HepG2 (cell line): ENCODE measurements around the gene ACBD6. TPM values are rescaled to one million over a fixed set of nuclear protein-coding genes. Genes with fewer than 3 reads are reported as not detected.

Source experiments
- ARID5B ChIP-seq: IDR thresholded peaks from 2 replicates; pipeline ENCODE4 v1.4.0; 2020; ENCODE audit warnings: mild to moderate bottlenecking, missing genetic modification reagents
- FOXP4 ChIP-seq: sonication (generic); formaldehyde crosslinking; IDR thresholded peaks from 2 replicates; pipeline ENCODE4 v1.4.0; 2020; ENCODE audit warnings: missing genetic modification reagents
- GATAD2A ChIP-seq: IDR thresholded peaks from 2 replicates; pipeline ENCODE4 v1.6.1; 2016
- HNRNPH1 ChIP-seq: fragments of 200-400 bp; formaldehyde crosslinking; optimal IDR thresholded peaks from 2 replicates; pipeline ENCODE3; 2017; ENCODE audit warnings: mild to moderate bottlenecking, low read depth, low read length
- IRX3 ChIP-seq: sonication (generic); formaldehyde crosslinking; IDR thresholded peaks from 2 replicates; pipeline ENCODE4 v1.8.1; 2023; ENCODE audit warnings: mild to moderate bottlenecking, low read depth, missing genetic modification reagents, borderline replicate concordance
- MZF1 ChIP-seq: sonication (generic); formaldehyde crosslinking; IDR thresholded peaks from 2 replicates; pipeline ENCODE4 v1.8.1; 2023; ENCODE audit warnings: mild to moderate bottlenecking, missing genetic modification reagents, borderline replicate concordance
- NCOA2 ChIP-seq: sonication (generic); formaldehyde crosslinking; IDR thresholded peaks from 2 replicates; pipeline ENCODE4 v1.8.0; 2022; ENCODE audit warnings: inconsistent platforms
- NFE2L2 ChIP-seq: fragments of 150-350 bp; IDR thresholded peaks from 2 replicates; pipeline ENCODE4 v1.6.1; 2014; ENCODE audit warnings: low read length
- PBX2 ChIP-seq: IDR thresholded peaks from 2 replicates; pipeline ENCODE4 v1.6.1; 2016; ENCODE audit warnings: control low read depth
- SMARCE1 ChIP-seq: fragments of 450-650 bp; IDR thresholded peaks from 2 replicates; pipeline ENCODE4 v1.6.1; 2017; ENCODE audit warnings: borderline replicate concordance
- SOX13 ChIP-seq, 3 experiments: fragments of 450-650 bp in 1 of 3; sonication (generic) in 1 of 3; formaldehyde crosslinking in 1 of 3; IDR thresholded peaks in 2 of 3; conservative IDR thresholded peaks in 1 of 3; 2 replicates each; pipeline versions ENCODE4 v1.5.0 to v1.6.1; 2016 to 2020; ENCODE audit warnings: antibody characterized with exemption in 1 of 3, mild to moderate bottlenecking in 1 of 3, missing compliant biosample characterization in 1 of 3, missing genetic modification reagents in 1 of 3, moderate library complexity in 1 of 3
- SP1 ChIP-seq, 2 experiments: fragments of 450-650 bp in 1 of 2; sonication (generic) in 1 of 2; formaldehyde crosslinking in 1 of 2; IDR thresholded peaks; 2 replicates each; pipeline versions ENCODE4 v1.4.0 to v1.6.1; 2016 to 2020; ENCODE audit warnings: missing genetic modification reagents in 1 of 2
- TBX2 ChIP-seq: sonication (generic); formaldehyde crosslinking; IDR thresholded peaks from 2 replicates; pipeline ENCODE4 v1.5.0; 2020; ENCODE audit warnings: missing genetic modification reagents, mild to moderate bottlenecking, borderline replicate concordance
- TCF7L2 ChIP-seq: IDR thresholded peaks from 2 replicates; pipeline ENCODE4 v1.6.1; 2011; ENCODE audit warnings: mild to moderate bottlenecking, low read depth, low read length, moderate library complexity
- THAP11 ChIP-seq: IDR thresholded peaks from 2 replicates; pipeline ENCODE4 v1.6.1; 2016; ENCODE audit warnings: missing biosample characterization, missing genetic modification reagents
- ZMYM2 ChIP-seq: sonication (generic); formaldehyde crosslinking; IDR thresholded peaks from 2 replicates; pipeline ENCODE4 v1.8.0; 2022; ENCODE audit warnings: mild to moderate bottlenecking, missing genetic modification reagents
- ZNF263 ChIP-seq: sonication (generic); formaldehyde crosslinking; IDR thresholded peaks from 2 replicates; pipeline ENCODE4 v1.4.0; 2020; ENCODE audit warnings: missing genetic modification reagents
- ZNF44 ChIP-seq: sonication (generic); formaldehyde crosslinking; IDR thresholded peaks from 2 replicates; pipeline ENCODE4 v1.5.1; 2020; ENCODE audit warnings: mild to moderate bottlenecking, missing genetic modification reagents
- ZNF557 ChIP-seq: sonication (generic); formaldehyde crosslinking; IDR thresholded peaks from 2 replicates; pipeline ENCODE4 v1.4.0; 2020; ENCODE audit warnings: missing genetic modification reagents
- ZNF576 ChIP-seq: sonication (generic); formaldehyde crosslinking; IDR thresholded peaks from 2 replicates; pipeline ENCODE4 v1.4.0; 2020; ENCODE audit warnings: mild to moderate bottlenecking, missing genetic modification reagents
- ZNF670 ChIP-seq: sonication (generic); formaldehyde crosslinking; IDR thresholded peaks from 2 replicates; pipeline ENCODE4 v1.8.0; 2022; ENCODE audit warnings: mild to moderate bottlenecking, missing genetic modification reagents, borderline replicate concordance
- ZNF691 ChIP-seq: sonication (generic); formaldehyde crosslinking; IDR thresholded peaks from 2 replicates; pipeline ENCODE4 v1.4.0; 2020; ENCODE audit warnings: missing genetic modification reagents, low read depth, mild to moderate bottlenecking, borderline replicate concordance
- polyA plus RNA-seq, 8 experiments: library from polyadenylated mRNA; depleted of rRNA in 3 of 8; stranded (reverse) in 7 of 8; unstranded in 1 of 8; fragments of >200 nt; fragmentation: Illumina TruSeq in 4 of 8; extraction: Trizol in 4 of 8; gene quantifications; 2 replicates each; pipeline versions ENCODE4 v1.2.1 to v1.2.3, GENCODE V29; 2011 to 2016; ENCODE audit warnings: low read depth in 4 of 8, missing spikeins in 1 of 8, mixed read lengths in 1 of 8; ENCODE audit not compliant: insufficient read depth in 1 of 8
- total RNA-seq, 5 experiments: library from RNA; depleted of rRNA; stranded (reverse); fragments of >200 nt; fragmentation: Illumina TruSeq; extraction: Trizol; gene quantifications; 2 replicates each; pipeline ENCODE4 v1.2.3, GENCODE V29; 2016; ENCODE audit warnings: low read depth in 1 of 5

Gene ACBD6
- total and polyA plus RNA-seq, 2 of the 13 experiments (the other 11 are each of a cell fraction or from before 2014, with no cell fraction given): 33.5 to 47.2 TPM

GRCh38 chr1:180291004-180291403 is 211.4 kb downstream of the ACBD6 start (continued):
- no peak for TF ChIP-seq ZNF691 (CRISPR knock-in tag)
- TF ChIP-seq HNRNPH1: no peak
- no peak for TF ChIP-seq ZNF576 (CRISPR knock-in tag)
- no peak for TF ChIP-seq SP1 (IDR thresholded peaks at IDR 0.05)
- TF ChIP-seq SP1 (CRISPR knock-in tag; IDR thresholded peaks at IDR 0.05): no peak
- TF ChIP-seq ZNF557: no peak
- no peak for TF ChIP-seq MZF1 (CRISPR knock-in tag)
- TF ChIP-seq PBX2 (CRISPR knock-in tag): no peak
- peak; percentile 35; the same call in 1 of the 2 replicates for TF ChIP-seq THAP11 (CRISPR knock-in tag)
- TF ChIP-seq SOX13 (IDR thresholded peaks at IDR 0.05): no peak
- TF ChIP-seq SOX13 (CRISPR knock-in tag; conservative IDR thresholded peaks at IDR 0.05 in 1 of 2, IDR thresholded peaks at IDR 0.05 in 1 of 2): peak in 1 of 2 experiments; percentile 39; a peak in 1 of 4 replicates
- TF ChIP-seq ZNF44 (CRISPR knock-in tag): no peak
- TF ChIP-seq IRX3 (CRISPR knock-in tag): no peak
- no peak for TF ChIP-seq TCF7L2
- TF ChIP-seq ARID5B (CRISPR knock-in tag): peak; percentile 83
- TF ChIP-seq ZNF670 (CRISPR knock-in tag): 0 out of 2 replicates have a peak, but pooled peaks have one; percentile 39
- no peak for TF ChIP-seq SMARCE1
- TF ChIP-seq FOXP4 (CRISPR knock-in tag): peak; percentile 71
- TF ChIP-seq NFE2L2: peak; percentile 99
- no peak for TF ChIP-seq TBX2
- TF ChIP-seq ZMYM2 (CRISPR knock-in tag): 0 out of 2 replicates have a peak, but pooled peaks have one; percentile 25
- TF ChIP-seq GATAD2A: peak; percentile 32; the same call in 1 of the 2 replicates
- no peak for TF ChIP-seq NCOA2 (CRISPR knock-in tag)
- TF ChIP-seq ZNF263 (CRISPR knock-in tag): no peak
